Measurements from ENCODE around the gene LDLRAD3. TPM values are rescaled to one million over a fixed set of nuclear protein-coding genes. Genes with fewer than 3 reads are reported as not detected.

LDLRAD3 gene
- total RNA-seq, 1 experiment from 2014 or later, result 15.3 TPM

GRCh38 chr11:36006556-36006955, 62.7 kb downstream of the LDLRAD3 start:
- POLR2A ChIA-PET (ENCODE audit: unreplicated experiment), result no interaction called here
- BruUV-seq (replicated peaks), result no TSS peak
- intact Hi-C loops (cut with micrococcal nuclease), result loop anchor here (5.0 kb wide), 2 partner anchors 54 to 389 kb away; partner anchors contain the start of gene FJX1

GRCh38 chr11:36007127-36007655, 63.3 kb downstream of the LDLRAD3 start:
- Histone ChIP-seq H3K9ac (ENCODE audit: low read length) (no peak overlapping the region), H3K4me3 (ENCODE audit: low read length) (no peak overlapping the region), H3K4me1 (ENCODE audit: insufficient read depth, low read length) (peaks cover 57% of the 10 kb centered on the region), H3K27me3 (ENCODE audit: low read length) (no peaks in the 10 kb centered on the region), H3F3A (ENCODE audit: low read length, unreplicated experiment) (peaks cover 9% of the 10 kb centered on the region), H3K36me3 (ENCODE audit: low read depth, low read length) (peaks cover 5% of the 10 kb centered on the region; the same call in 1 of the 2 replicates), H3K27ac (ENCODE audit: low read length) (peak overlapping the region; percentile 68), H3K4me2 (ENCODE audit: low read length) (peak overlapping the region; percentile 81), H4K20me1 (ENCODE audit: low read length) (no peaks in the 10 kb centered on the region), H3K9me3 (ENCODE audit: low read length) (no peaks in the 10 kb centered on the region), H3K79me2 (ENCODE audit: low read length) (peaks cover 54% of the 10 kb centered on the region), H2AFZ (ENCODE audit: low read length) (no peak overlapping the region), H3K9me2 (replicated peaks; ENCODE audit: low read length) (no peaks in the 10 kb centered on the region)
- BruUV-seq (replicated peaks), result no TSS peak
- no peak for TF ChIP-seq EZH2phosphoT487 (IDR thresholded peaks at IDR 0.05; ENCODE audit: borderline replicate concordance, low read length)
- TF ChIP-seq EZH2 (IDR thresholded peaks at IDR 0.05; ENCODE audit: low read length, unreplicated experiment), result no peak
- TF ChIP-seq CTCF (conservative IDR thresholded peaks at IDR 0.05; ENCODE audit: low read depth, low read length), result no peak
- DNase-seq (peak; percentile 84), ATAC-seq (peak; percentile 34)
- CTCF ChIA-PET, result interaction anchor here (0.9 kb wide), 1 partner anchor 185 kb away, joined by 8 read pairs; no protein-coding TSS in a partner anchor
- intact Hi-C loops (cut with micrococcal nuclease), result loop anchor here (5.0 kb wide), 2 partner anchors 55 to 390 kb away; partner anchors contain the start of gene FJX1
- POLR2A ChIA-PET (ENCODE audit: unreplicated experiment), result no interaction called here

More at GRCh38 chr11:36006556-36006955, 62.7 kb downstream of the LDLRAD3 start:
- peak overlapping the region; percentile 47 for H3K27ac ChIP-seq (ENCODE audit: low read length)
- no peaks in the 10 kb centered on the region for H4K20me1 ChIP-seq (ENCODE audit: low read length)
- H3K79me2 ChIP-seq (ENCODE audit: low read length), result peaks cover 54% of the 10 kb centered on the region
- H3K9me2 ChIP-seq (replicated peaks; ENCODE audit: low read length), result no peaks in the 10 kb centered on the region
- ATAC-seq, result no peak
- CTCF ChIA-PET, result interaction anchor here (0.9 kb wide), 1 partner anchor 184 kb away, joined by 8 read pairs; no protein-coding TSS in a partner anchor
- no peaks in the 10 kb centered on the region for H3K27me3 ChIP-seq (ENCODE audit: low read length)
- peaks cover 5% of the 10 kb centered on the region; the same call in 1 of the 2 replicates for H3K36me3 ChIP-seq (ENCODE audit: low read depth, low read length)
- no peak for DNase-seq
- H3K9ac ChIP-seq (ENCODE audit: low read length), result no peak overlapping the region
- no peak overlapping the region for H3K4me3 ChIP-seq (ENCODE audit: low read length)
- peaks cover 51% of the 10 kb centered on the region for H3K4me1 ChIP-seq (ENCODE audit: insufficient read depth, low read length)
- peaks cover 9% of the 10 kb centered on the region for H3F3A ChIP-seq (ENCODE audit: low read length, unreplicated experiment)
- H3K4me2 ChIP-seq (ENCODE audit: low read length), result peak overlapping the region; percentile 81
- H2AFZ ChIP-seq (ENCODE audit: low read length), result no peak overlapping the region
- H3K9me3 ChIP-seq (ENCODE audit: low read length), result no peaks in the 10 kb centered on the region
- TF ChIP-seq CTCF (conservative IDR thresholded peaks at IDR 0.05; ENCODE audit: low read depth, low read length), result no peak
- TF ChIP-seq EZH2phosphoT487 (IDR thresholded peaks at IDR 0.05; ENCODE audit: borderline replicate concordance, low read length), result no peak
- no peak for TF ChIP-seq EZH2 (IDR thresholded peaks at IDR 0.05; ENCODE audit: low read length, unreplicated experiment)

GRCh38 chr11:36008584-36008983, 64.7 kb downstream of the LDLRAD3 start:
- CTCF ChIA-PET, result no interaction called here
- intact Hi-C loops (cut with micrococcal nuclease), result loop anchor here (1.0 to 5.0 kb wide), 4 partner anchors 26 to 391 kb away; partner anchors contain the start of gene FJX1
- Histone ChIP-seq H3K9me2 (replicated peaks; ENCODE audit: low read length) (no peaks in the 10 kb centered on the region), H2AFZ (ENCODE audit: low read length) (no peak overlapping the region), H4K20me1 (ENCODE audit: low read length) (no peaks in the 10 kb centered on the region), H3K9ac (ENCODE audit: low read length) (0 out of 2 replicates have a peak overlapping the region, but pooled peaks have one; percentile 3), H3K36me3 (ENCODE audit: low read depth, low read length) (peaks cover 2% of the 10 kb centered on the region; the same call in 1 of the 2 replicates), H3K27ac (ENCODE audit: low read length) (peak overlapping the region; percentile 68), H3K27me3 (ENCODE audit: low read length) (no peaks in the 10 kb centered on the region), H3K4me2 (ENCODE audit: low read length) (peak overlapping the region; percentile 81), H3K79me2 (ENCODE audit: low read length) (peaks cover 54% of the 10 kb centered on the region), H3K4me1 (ENCODE audit: insufficient read depth, low read length) (peaks cover 66% of the 10 kb centered on the region), H3K4me3 (ENCODE audit: low read length) (no peak overlapping the region; the same call in 1 of the 2 replicates), H3F3A (ENCODE audit: low read length, unreplicated experiment) (peaks cover 9% of the 10 kb centered on the region), H3K9me3 (ENCODE audit: low read length) (no peaks in the 10 kb centered on the region)
- TF ChIP-seq CTCF (conservative IDR thresholded peaks at IDR 0.05; ENCODE audit: low read depth, low read length) (no peak), EZH2 (IDR thresholded peaks at IDR 0.05; ENCODE audit: low read length, unreplicated experiment) (no peak), EZH2phosphoT487 (IDR thresholded peaks at IDR 0.05; ENCODE audit: borderline replicate concordance, low read length) (no peak)
- DNase-seq (peak; percentile 58), ATAC-seq (peak; percentile 43)
- no TSS peak for BruUV-seq (replicated peaks)
- POLR2A ChIA-PET (ENCODE audit: unreplicated experiment), result no interaction called here

Data from PC-3 (cell line).